ENCODE results near the gene BCAT1. TPM values are rescaled to one million over a fixed set of nuclear protein-coding genes. Genes with fewer than 3 reads are reported as not detected.
A peak's percentile ranks its signal among the peaks of the same experiment; 100 is the strongest.

Gene BCAT1
- total RNA-seq, 2 experiments from 2014 or later: 53.3 to 55.6 TPM

DNA sequence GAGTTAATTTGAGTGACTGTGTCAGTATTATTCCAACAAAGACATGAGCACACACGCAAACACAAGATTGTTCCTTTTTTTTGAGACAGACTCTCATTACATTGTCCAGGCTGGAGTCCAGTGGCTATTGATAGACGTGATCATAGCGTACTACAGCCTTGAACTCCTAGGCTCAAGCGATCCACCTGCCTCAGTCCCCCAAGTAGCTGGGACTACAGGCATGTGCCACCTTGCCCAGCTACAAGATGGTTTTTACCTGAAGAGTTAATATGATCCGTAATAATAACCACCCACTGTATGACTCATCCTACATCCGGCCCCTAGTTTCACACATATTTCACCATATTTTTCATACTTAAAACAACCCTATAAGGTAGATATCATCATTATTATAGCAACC is 26.8 kb downstream of the BCAT1 start:
- TF ChIP-seq, protein P1, sequence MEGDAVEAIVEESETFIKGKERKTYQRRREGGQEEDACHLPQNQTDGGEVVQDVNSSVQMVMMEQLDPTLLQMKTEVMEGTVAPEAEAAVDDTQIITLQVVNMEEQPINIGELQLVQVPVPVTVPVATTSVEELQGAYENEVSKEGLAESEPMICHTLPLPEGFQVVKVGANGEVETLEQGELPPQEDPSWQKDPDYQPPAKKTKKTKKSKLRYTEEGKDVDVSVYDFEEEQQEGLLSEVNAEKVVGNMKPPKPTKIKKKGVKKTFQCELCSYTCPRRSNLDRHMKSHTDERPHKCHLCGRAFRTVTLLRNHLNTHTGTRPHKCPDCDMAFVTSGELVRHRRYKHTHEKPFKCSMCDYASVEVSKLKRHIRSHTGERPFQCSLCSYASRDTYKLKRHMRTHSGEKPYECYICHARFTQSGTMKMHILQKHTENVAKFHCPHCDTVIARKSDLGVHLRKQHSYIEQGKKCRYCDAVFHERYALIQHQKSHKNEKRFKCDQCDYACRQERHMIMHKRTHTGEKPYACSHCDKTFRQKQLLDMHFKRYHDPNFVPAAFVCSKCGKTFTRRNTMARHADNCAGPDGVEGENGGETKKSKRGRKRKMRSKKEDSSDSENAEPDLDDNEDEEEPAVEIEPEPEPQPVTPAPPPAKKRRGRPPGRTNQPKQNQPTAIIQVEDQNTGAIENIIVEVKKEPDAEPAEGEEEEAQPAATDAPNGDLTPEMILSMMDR (IDR thresholded peaks at IDR 0.05): no peak
- H3K4me3 Mint-ChIP-seq: no peak overlapping the region
- peaks cover 16% of the 10 kb centered on the region for H3K36me3 Mint-ChIP-seq (ENCODE audit: low read depth)
- H3K4me1 Mint-ChIP-seq (ENCODE audit: low read depth): peaks cover 42% of the 10 kb centered on the region
- peak; percentile 18 for ATAC-seq
- peak; percentile 25 for DNase-seq
- peaks cover 2% of the 10 kb centered on the region for H3K9me3 Mint-ChIP-seq
- H3K27me3 Mint-ChIP-seq: peaks cover 4% of the 10 kb centered on the region
- intact Hi-C loops (cut with micrococcal nuclease): no loop called here
- POLR2A ChIA-PET: interaction anchor here (0.7 to 2.3 kb wide), 2 partner anchors 14 to 26 kb away, joined by 4 to 10 read pairs; partner anchors contain the start of gene BCAT1
- peak overlapping the region; percentile 43 for H3K27ac Mint-ChIP-seq
- CTCF ChIA-PET: interaction anchor here (1.8 kb wide), 1 partner anchor 19 kb away, joined by 5 read pairs; no protein-coding TSS in a partner anchor

DNA sequence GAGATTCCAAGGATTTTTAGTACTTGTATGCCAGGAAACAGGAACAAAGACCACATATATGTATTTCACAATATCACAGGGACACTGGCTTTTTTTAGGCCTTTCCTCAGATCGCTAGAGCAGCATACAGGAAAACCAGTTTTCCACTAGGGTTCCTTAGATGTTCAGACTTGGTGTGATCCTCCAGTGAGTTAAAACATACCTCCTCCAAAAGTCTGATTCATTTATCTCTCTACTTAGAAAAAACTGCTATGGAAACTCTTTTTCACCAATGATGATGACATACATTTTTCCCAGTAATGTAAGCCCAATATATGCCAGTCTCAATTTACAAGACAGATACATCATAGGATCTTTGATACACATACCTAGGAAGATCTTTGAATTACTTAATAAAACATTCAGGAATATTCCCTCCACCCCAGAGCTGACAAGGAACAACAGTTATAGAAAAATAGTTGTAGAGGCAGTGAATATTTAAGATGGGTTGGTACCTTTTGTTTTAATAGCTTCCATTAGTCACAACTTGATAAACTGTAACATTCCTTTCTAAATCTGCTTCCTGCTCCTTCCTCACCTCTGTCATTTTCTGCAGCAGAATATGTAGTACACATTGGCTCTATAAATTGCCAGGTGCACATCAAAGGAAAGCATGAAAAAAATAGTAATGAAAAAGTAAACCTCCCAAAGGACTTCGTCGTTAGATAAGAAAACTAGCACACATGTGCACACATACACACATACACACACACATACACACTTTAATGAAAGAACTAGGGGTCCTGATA is 27.5 kb downstream of the BCAT1 start:
- intact Hi-C loops (cut with micrococcal nuclease): no loop called here
- DNase-seq: no peak
- no peak overlapping the region for H3K4me3 Mint-ChIP-seq
- CTCF ChIA-PET: interaction anchor here (1.8 kb wide), 1 partner anchor 18 kb away, joined by 5 read pairs; no protein-coding TSS in a partner anchor
- peaks cover 2% of the 10 kb centered on the region for H3K9me3 Mint-ChIP-seq
- ATAC-seq: peak; percentile 32
- TF ChIP-seq, protein P1 (IDR thresholded peaks at IDR 0.05): no peak
- peaks cover 42% of the 10 kb centered on the region for H3K4me1 Mint-ChIP-seq (ENCODE audit: low read depth)
- POLR2A ChIA-PET: interaction anchor here (0.7 to 2.3 kb wide), 3 partner anchors 15 to 82 kb away, joined by 4 to 10 read pairs (median 4); partner anchors contain the start of gene BCAT1
- H3K36me3 Mint-ChIP-seq (ENCODE audit: low read depth): peaks cover 12% of the 10 kb centered on the region
- peaks cover 4% of the 10 kb centered on the region for H3K27me3 Mint-ChIP-seq
- H3K27ac Mint-ChIP-seq: peak overlapping the region; percentile 43

DNA sequence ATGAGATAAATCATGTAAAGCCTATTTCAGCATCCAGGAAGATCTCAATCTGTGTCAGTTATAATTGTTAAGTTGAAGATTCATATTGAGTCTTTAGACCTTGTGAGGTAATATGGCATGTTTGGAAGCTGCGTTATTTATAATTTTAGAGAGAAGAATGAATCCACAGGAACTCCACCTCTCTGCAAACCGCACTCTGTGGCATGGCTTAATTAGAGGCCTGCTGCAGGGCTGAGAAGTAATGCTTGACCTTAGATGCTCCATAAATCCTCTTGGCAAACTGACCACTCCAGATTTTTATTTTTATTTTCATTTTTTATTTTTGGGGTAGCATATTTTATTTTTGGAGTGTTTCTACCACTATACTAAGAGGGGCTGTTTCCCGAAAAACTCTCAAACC is 28.8 kb downstream of the BCAT1 start:
- intact Hi-C loops (cut with micrococcal nuclease): no loop called here
- Mint-ChIP-seq H3K4me3 (no peak overlapping the region), H3K4me1 (ENCODE audit: low read depth) (peaks cover 42% of the 10 kb centered on the region), H3K27ac (peak overlapping the region; percentile 69), H3K27me3 (peaks cover 4% of the 10 kb centered on the region), H3K36me3 (ENCODE audit: low read depth) (peaks cover 11% of the 10 kb centered on the region), H3K9me3 (peaks cover 2% of the 10 kb centered on the region)
- TF ChIP-seq, protein P1 (IDR thresholded peaks at IDR 0.05): no peak
- POLR2A ChIA-PET: interaction anchor here (1.3 to 2.3 kb wide), 3 partner anchors 12 to 81 kb away, joined by 4 to 10 read pairs (median 5); partner anchors contain the start of gene BCAT1
- ATAC-seq (no peak), DNase-seq (no peak)
- CTCF ChIA-PET: interaction anchor here (0.9 kb wide), 1 partner anchor 38 kb away, joined by 3 read pairs; no protein-coding TSS in a partner anchor

DNA sequence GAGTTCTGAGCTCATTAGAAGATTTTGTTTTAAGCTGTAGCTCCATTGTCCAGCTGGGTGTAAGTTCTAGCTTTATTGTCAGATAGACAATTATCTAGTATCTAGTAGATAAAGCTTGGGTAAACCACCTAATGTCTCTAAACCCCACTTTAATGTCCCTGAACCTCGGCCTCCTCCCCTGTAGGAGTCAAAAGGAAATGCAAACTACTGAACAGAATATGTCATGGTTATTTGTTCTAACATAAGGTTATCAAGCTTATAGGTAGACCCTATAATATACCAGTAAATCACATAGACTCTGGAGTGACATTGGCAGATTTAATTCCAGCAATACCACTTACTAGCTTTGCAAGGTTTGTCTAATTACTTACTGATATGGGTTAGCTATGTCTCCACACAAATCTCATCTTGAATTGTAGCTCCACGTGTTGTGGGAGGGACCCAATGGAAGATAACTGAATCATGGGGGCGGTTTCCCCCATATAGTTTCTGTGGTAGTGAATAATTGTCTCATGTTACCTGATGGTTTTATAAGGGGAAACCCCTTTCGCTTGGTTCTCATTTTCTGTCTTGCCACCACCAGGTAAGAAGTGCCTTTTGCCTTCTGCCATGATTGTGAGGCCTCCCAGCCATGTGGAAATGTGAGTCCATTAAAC is 29.4 kb downstream of the BCAT1 start:
- POLR2A ChIA-PET: interaction anchor here (0.8 to 1.4 kb wide), 3 partner anchors 12 to 30 kb away, joined by 3 to 5 read pairs (median 4); no protein-coding TSS in a partner anchor
- intact Hi-C loops (cut with micrococcal nuclease): loop anchor here (1.0 kb wide), 1 partner anchor 80 kb away; no protein-coding TSS in a partner anchor
- Mint-ChIP-seq H3K27me3 (peaks cover 4% of the 10 kb centered on the region), H3K4me1 (ENCODE audit: low read depth) (peaks cover 42% of the 10 kb centered on the region), H3K36me3 (ENCODE audit: low read depth) (peaks cover 8% of the 10 kb centered on the region), H3K4me3 (peak overlapping the region; percentile 5), H3K27ac (peak overlapping the region; percentile 66), H3K9me3 (peaks cover 2% of the 10 kb centered on the region)
- DNase-seq (peak; percentile 84), ATAC-seq (peak; percentile 81)
- TF ChIP-seq, protein P1 (IDR thresholded peaks at IDR 0.05): peak; percentile 14
- CTCF ChIA-PET: interaction anchor here (0.7 to 0.9 kb wide), 2 partner anchors 13 to 39 kb away, joined by 3 read pairs; no protein-coding TSS in a partner anchor
